Fibroblast of lung (primary cell): ENCODE measurements around the gene GM2A.
"Not testable (repeated sequence)": the region's sequence is repeated elsewhere in the genome, so short reads cannot be mapped to it uniquely, and the experiment has no call there.

Source experiments
- CTCF ChIP-seq, 2 donors: IDR thresholded peaks in 1 of 2; conservative IDR thresholded peaks in 1 of 2; 1 replicate in 1 of 2; 2 replicates in 1 of 2; pipeline ENCODE4 v1.5.1; 2011 to 2012; ENCODE audit warnings: low read length in 2 of 2, control low read depth in 1 of 2, inconsistent platforms in 1 of 2, low read depth in 1 of 2, mild to moderate bottlenecking in 1 of 2
- EZH2 ChIP-seq: IDR thresholded peaks from 2 replicates; pipeline ENCODE4 v1.5.1; 2012; ENCODE audit warnings: low read length, control low read depth, mild to moderate bottlenecking; ENCODE audit errors: missing control alignments

- TF ChIP-seq CTCF (conservative IDR thresholded peaks at IDR 0.05 in 1 of 2, IDR thresholded peaks at IDR 0.05 in 1 of 2; ENCODE audit: low read depth in 1 of 2, low read length in 2 of 2); EZH2: not testable (repeated sequence)
Measured at GRCh38 chr5:151235239-151235571, 17.8 kb upstream of the GM2A start.
